ENCODE measurements around the gene EFNA3. TPM values are rescaled to one million over a fixed set of nuclear protein-coding genes. Genes with fewer than 3 reads are reported as not detected.

EFNA3 gene
- total RNA-seq, 1 experiment from 2014 or later = 20.4 TPM

GRCh38 chr1:155069551-155070157, 9.0 kb upstream of the EFNA3 start:
- no TSS peak for BruUV-seq (replicated peaks)
- intact Hi-C loops (cut with micrococcal nuclease) = loop anchor here (2.0 kb wide), 1 partner anchor 15 kb away; no protein-coding TSS in a partner anchor
- POLR2A ChIA-PET = no interaction called here
- Histone ChIP-seq H3K4me3 (replicated peaks in 1 of 2; ENCODE audit: low read depth in 1 of 2, low read length in 2 of 2) (no peak overlapping the region), H3K27ac (ENCODE audit: low read depth, low read length) (no peak overlapping the region), H3K9me3 (ENCODE audit: control insufficient read depth in 1 of 2, insufficient read depth in 1 of 2, low read depth in 1 of 2, low read length in 2 of 2) (no peaks in the 10 kb centered on the region), H3K9me2 (ENCODE audit: insufficient read depth) (no peaks in the 10 kb centered on the region), H3K36me3 (ENCODE audit: control insufficient read depth in 1 of 2, insufficient read depth in 2 of 2, low read length in 2 of 2) (peaks cover 0 to 13% of the 10 kb centered on the region in 2 experiments; a peak in 2 of 4 replicates), H3K79me2 (ENCODE audit: insufficient read depth, low read length) (0 out of 2 replicates have a peak, but pooled peaks cover 3% of the 10 kb centered on the region), H3K9ac (ENCODE audit: low read length) (no peak overlapping the region), H3K27me3 (ENCODE audit: insufficient read depth, low read length) (no peaks in the 10 kb centered on the region), H2AFZ (ENCODE audit: low read depth, low read length, poor library complexity, severe bottlenecking) (no peak overlapping the region), H3K4me1 (ENCODE audit: control insufficient read depth in 1 of 2, insufficient read depth in 2 of 2, low read length in 2 of 2) (peaks cover 14 to 24% of the 10 kb centered on the region in 2 experiments), H4K20me1 (ENCODE audit: insufficient read depth) (no peaks in the 10 kb centered on the region), H3K4me2 (ENCODE audit: low read length) (no peak overlapping the region)
- RAD21 ChIA-PET (ENCODE audit: low non-redundant PET in 1 of 2, low total read pairs in 2 of 2, uncharacterized antibody in 2 of 2, unreplicated experiment in 2 of 2) = interaction anchor here (0.6 kb wide), 2 partner anchors 43 to 68 kb away, joined by 4 read pairs; no protein-coding TSS in a partner anchor
- DNase-seq (ENCODE audit: low read depth, low spot score) = no peak
- TF ChIP-seq MAX (IDR thresholded peaks at IDR 0.05) (no peak), TCF7L2 (IDR thresholded peaks at IDR 0.05; ENCODE audit: borderline replicate concordance, extremely low read depth, insufficient read depth, insufficient read length) (peak; percentile 93)
- no peak for ATAC-seq
- CTCF ChIA-PET = interaction anchor here (1.3 kb wide), 1 partner anchor 19 kb away, joined by 4 read pairs; the partner anchor contains the start of gene ADAM15

GRCh38 chr1:155070158-155070621, 8.4 kb upstream of the EFNA3 start:
- H4K20me1 ChIP-seq (ENCODE audit: insufficient read depth) = no peaks in the 10 kb centered on the region
- DNase-seq (ENCODE audit: low read depth, low spot score) (no peak), ATAC-seq (no peak)
- no peaks in the 10 kb centered on the region for H3K27me3 ChIP-seq (ENCODE audit: insufficient read depth, low read length)
- intact Hi-C loops (cut with micrococcal nuclease) = loop anchor here (2.0 kb wide), 1 partner anchor 15 kb away; no protein-coding TSS in a partner anchor
- H3K9me3 ChIP-seq (ENCODE audit: control insufficient read depth in 1 of 2, insufficient read depth in 1 of 2, low read depth in 1 of 2, low read length in 2 of 2) = no peaks in the 10 kb centered on the region
- no peak overlapping the region for H3K27ac ChIP-seq (ENCODE audit: low read depth, low read length)
- H3K36me3 ChIP-seq (ENCODE audit: control insufficient read depth in 1 of 2, insufficient read depth in 2 of 2, low read length in 2 of 2) = peaks cover 0 to 13% of the 10 kb centered on the region in 2 experiments; a peak in 2 of 4 replicates
- peak overlapping the region; percentile 72 for H3K4me2 ChIP-seq (ENCODE audit: low read length)
- H3K4me3 ChIP-seq (replicated peaks in 1 of 2; ENCODE audit: low read depth in 1 of 2, low read length in 2 of 2) = peak overlapping the region in 1 of 2 experiments; percentile 45; a peak in 1 of 4 replicates
- POLR2A ChIA-PET = no interaction called here
- H3K79me2 ChIP-seq (ENCODE audit: insufficient read depth, low read length) = no peaks in the 10 kb centered on the region
- BruUV-seq (replicated peaks) = no TSS peak
- H2AFZ ChIP-seq (ENCODE audit: low read depth, low read length, poor library complexity, severe bottlenecking) = no peak overlapping the region
- H3K9me2 ChIP-seq (ENCODE audit: insufficient read depth) = no peaks in the 10 kb centered on the region
- RAD21 ChIA-PET (ENCODE audit: low non-redundant PET in 1 of 2, low total read pairs in 2 of 2, uncharacterized antibody in 2 of 2, unreplicated experiment in 2 of 2) = interaction anchor here (0.6 kb wide), 2 partner anchors 44 to 69 kb away, joined by 4 read pairs; no protein-coding TSS in a partner anchor
- H3K9ac ChIP-seq (ENCODE audit: low read length) = no peak overlapping the region
- CTCF ChIA-PET = interaction anchor here (0.6 to 1.6 kb wide), 3 partner anchors 8 to 19 kb away, joined by 3 to 5 read pairs (median 4); partner anchors contain the start of gene ADAM15
- H3K4me1 ChIP-seq (ENCODE audit: control insufficient read depth in 1 of 2, insufficient read depth in 2 of 2, low read length in 2 of 2) = peaks cover 12 to 23% of the 10 kb centered on the region in 2 experiments
- TF ChIP-seq POLR2A (IDR thresholded peaks at IDR 0.05; ENCODE audit: borderline replicate concordance, extremely low read depth, insufficient read depth, insufficient read length) (no peak), POLR2AphosphoS5 (IDR thresholded peaks at IDR 0.05; ENCODE audit: low read depth, low read length) (no peak), SP1 (IDR thresholded peaks at IDR 0.05; ENCODE audit: low read depth) (no peak), ATF3 (IDR thresholded peaks at IDR 0.05) (no peak), EZH2phosphoT487 (IDR thresholded peaks at IDR 0.05; ENCODE audit: borderline replicate concordance) (no peak), SRF (IDR thresholded peaks at IDR 0.05; ENCODE audit: low read depth) (no peak), CEBPB (IDR thresholded peaks at IDR 0.05; ENCODE audit: low read depth) (no peak), REST (IDR thresholded peaks at IDR 0.05; ENCODE audit: low read depth) (no peak), EGR1 (IDR thresholded peaks at IDR 0.05; ENCODE audit: low read depth) (no peak), MAX (IDR thresholded peaks at IDR 0.05) (no peak), ZFX (IDR thresholded peaks at IDR 0.05) (no peak), EZH2 (IDR thresholded peaks at IDR 0.05) (no peak), FOSL1 (IDR thresholded peaks at IDR 0.05; ENCODE audit: low read depth) (no peak), ELF1 (IDR thresholded peaks at IDR 0.05; ENCODE audit: borderline replicate concordance, low read depth) (no peak), TCF7L2 (IDR thresholded peaks at IDR 0.05; ENCODE audit: borderline replicate concordance, extremely low read depth, insufficient read depth, insufficient read length) (no peak)

Measured in HCT116 (cell line).